HuH-7.5 (cell line): ENCODE data around the gene NCAPG.

Experiments
- DNase-seq: peaks from one replicate; pipeline ENCODE4 v3.0.0; 2011; ENCODE audit warnings: low spot score

The NCAPG gene

DNA sequence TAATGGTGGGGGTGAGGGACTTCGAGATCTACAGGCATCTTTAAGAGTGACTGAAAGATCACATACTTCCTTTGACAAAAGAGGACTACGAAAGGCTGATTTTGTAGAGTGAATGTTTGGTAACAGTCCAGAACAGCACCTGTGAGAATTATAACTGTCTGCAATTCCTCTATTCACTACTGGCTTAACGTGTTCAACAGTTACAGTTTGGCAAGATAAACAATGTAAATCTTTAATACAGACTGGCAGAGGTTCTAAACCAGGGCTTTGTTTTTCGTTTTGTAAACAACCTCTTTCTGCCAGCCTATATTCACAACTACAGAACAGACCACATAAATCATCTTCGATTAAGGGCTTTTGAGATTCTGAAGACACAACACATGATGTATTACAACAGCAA is 66.9 kb downstream of the NCAPG start:
- DNase-seq = no peak

DNA sequence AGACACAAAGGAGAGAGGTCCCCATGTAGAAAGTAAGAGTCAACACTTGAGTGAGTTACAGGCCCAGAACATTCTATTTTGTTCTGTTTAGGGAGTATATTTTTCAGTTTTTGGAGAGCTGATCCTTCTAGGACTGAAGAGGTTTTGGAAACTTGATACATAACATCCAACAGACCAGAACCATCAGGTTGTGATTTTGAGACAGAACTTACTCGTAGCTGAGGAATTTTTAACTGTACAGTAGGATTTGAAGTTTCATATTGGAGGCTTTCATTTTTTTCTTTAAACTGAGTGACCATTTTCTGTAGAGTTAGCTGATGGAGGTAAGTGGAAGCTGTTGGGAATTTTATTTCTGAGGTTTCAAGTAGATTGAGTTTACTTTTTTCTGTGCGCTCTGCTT is 73.3 kb downstream of the NCAPG start:
- no peak for DNase-seq

DNA sequence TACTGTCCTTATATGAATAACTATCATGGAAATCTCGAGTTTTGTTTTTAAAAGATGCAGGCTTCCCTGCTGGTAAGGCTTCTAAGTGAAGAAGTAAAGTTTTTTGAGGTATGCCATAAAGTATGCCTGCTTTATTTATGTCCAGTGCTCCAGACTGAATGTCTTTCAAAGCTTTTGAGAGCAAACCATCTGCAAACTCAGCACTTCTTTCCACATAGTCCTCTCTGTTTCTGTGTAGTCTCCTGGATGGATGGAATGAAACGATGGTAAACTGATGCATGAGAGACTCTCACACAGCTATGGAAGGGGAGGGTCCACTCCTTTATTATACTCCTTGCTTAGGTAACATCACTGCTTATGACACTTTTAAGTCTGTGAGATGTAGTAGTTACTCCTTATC is 73.7 kb downstream of the NCAPG start:
- DNase-seq = no peak

DNA sequence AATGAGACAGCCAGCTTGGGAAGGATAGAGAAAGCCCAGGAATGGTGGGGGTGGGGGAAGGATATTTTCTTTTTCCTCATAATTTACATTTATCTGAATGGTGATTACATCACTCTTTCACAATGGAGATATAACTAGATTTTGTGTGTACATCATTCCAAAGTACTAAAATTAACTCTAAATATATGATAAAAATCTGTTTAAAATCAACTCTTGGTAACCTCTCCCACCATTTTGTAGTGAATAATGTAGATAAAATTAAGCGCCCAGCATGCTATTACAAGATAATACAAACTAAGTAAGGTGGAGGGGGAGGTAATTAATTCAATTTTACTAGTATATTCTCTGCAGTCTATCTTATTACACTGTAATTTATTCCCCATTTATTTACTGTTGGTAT is 78.9 kb downstream of the NCAPG start:
- DNase-seq = no peak

DNA sequence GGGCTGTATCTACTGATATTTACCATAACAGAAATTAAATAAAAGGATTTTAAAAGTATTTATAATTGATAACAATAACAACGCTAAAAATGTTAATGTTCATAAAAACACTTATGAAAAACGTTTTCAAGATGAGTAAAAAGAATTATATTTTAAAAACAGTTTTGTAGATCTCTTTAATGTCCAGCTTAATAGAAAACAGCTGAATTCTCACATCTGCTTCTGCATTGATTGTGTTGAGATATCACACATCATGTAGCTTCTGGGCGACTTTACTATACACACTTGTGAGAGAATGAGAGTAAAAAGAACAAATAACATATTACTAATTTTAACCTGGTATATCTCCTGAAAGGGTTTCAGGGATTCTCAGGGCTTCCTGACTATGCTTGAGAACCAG is 83.6 kb downstream of the NCAPG start:
- DNase-seq = no peak
